GM13976 (cell line): ENCODE data around the gene STAT6.
"Not testable (repeated sequence)": the region's sequence is repeated elsewhere in the genome, so short reads cannot be mapped to it uniquely, and the experiment has no call there.

Experiments used
- DNase-seq: peaks from one replicate; pipeline ENCODE4 v3.0.0; 2012; ENCODE audit warnings: low spot score
- in situ Hi-C: fragments of 300-500 bp; cut with MboI; formaldehyde crosslinking; loops from one replicate; pipeline ENCODE4 v1.12.0; 2022; ENCODE audit warnings: low sequenced_read_pairs, mixed read lengths, inconsistent platforms; ENCODE audit not compliant: unreplicated experiment
- TF ChIP-seq, protein P1 (sequence below): IDR thresholded peaks from 2 replicates; pipeline ENCODE4 v1.5.1; 2012; ENCODE audit warnings: borderline replicate concordance, mild to moderate bottlenecking; ENCODE audit not compliant: insufficient read depth; ENCODE audit errors: extremely low read depth, missing control alignments, control extremely low read depth

The STAT6 gene

DNA sequence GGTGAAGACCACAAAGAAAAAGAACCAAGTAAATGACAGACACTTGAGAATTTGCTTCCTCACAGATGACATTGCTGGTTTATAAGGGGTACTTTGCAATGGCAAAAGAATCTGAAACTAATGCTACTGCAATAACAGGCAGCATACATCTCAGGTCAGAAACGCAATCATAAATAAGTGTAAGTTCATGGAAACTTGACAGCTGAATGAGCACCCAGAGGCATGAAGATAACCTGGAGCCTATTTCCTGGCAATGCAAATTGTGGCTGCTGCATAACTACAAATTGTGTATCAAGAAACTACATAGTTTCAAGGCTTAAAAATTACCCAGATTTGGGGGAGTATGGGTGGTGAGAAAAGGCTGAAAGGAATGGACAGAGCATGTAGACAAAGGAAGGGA lies 52.7 kb downstream of the STAT6 start:
- DNase-seq = no peak
- TF ChIP-seq, protein P1, sequence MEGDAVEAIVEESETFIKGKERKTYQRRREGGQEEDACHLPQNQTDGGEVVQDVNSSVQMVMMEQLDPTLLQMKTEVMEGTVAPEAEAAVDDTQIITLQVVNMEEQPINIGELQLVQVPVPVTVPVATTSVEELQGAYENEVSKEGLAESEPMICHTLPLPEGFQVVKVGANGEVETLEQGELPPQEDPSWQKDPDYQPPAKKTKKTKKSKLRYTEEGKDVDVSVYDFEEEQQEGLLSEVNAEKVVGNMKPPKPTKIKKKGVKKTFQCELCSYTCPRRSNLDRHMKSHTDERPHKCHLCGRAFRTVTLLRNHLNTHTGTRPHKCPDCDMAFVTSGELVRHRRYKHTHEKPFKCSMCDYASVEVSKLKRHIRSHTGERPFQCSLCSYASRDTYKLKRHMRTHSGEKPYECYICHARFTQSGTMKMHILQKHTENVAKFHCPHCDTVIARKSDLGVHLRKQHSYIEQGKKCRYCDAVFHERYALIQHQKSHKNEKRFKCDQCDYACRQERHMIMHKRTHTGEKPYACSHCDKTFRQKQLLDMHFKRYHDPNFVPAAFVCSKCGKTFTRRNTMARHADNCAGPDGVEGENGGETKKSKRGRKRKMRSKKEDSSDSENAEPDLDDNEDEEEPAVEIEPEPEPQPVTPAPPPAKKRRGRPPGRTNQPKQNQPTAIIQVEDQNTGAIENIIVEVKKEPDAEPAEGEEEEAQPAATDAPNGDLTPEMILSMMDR = no peak
- in situ Hi-C loops = no loop called here

DNA sequence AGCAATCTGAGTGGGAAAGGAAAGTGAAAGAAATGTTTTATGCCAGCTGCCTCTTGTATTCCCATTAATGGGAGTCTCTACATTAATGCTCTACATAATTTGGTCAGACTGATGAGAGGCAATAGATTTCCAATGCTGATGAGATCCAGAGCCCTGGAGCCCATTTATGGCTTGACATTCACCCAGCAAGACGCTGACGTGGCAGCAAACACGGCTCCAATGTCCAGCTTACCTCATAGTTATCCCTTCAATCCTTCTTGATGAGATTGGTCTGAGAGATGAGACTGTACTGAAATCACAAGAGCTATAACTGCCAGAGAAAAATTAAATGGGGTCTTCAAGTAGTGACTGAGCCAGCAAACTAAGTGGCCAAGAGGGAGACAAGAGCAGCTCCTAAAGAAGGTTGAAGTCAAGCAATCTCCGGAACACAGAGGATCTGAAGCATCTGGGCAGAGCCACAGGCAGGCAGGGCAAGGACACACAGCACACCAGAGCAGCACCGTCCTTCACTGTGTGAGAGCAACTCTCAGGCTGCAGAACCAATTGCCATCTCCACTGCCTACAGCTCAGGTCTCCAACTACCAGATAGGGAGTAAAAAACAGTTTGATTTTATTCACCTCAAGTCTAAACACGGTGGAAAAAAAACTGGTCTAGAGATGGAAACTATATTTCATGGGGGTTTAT lies 54.0 kb downstream of the STAT6 start:
- DNase-seq = no peak
- TF ChIP-seq, protein P1 = no peak
- in situ Hi-C loops = no loop called here

DNA sequence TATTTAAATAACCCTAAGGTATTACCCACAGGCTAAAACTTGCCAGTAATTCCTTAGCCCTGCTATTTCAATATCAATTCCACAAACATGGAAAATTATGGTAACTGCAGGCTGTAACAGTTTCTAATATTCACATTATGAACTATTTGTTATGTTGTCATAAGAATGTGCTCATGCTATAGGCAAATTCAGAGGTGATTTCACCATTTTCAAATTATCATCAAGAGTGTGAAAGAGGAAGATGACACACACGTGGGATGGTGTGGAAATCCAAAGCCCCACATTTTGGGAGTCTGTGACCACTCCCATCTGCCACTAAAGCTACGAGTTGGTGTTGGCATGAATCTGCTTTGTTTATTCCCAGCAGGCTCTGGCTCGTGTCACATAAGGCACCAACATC lies 55.3 kb downstream of the STAT6 start:
- no peak for DNase-seq
- TF ChIP-seq, protein P1 = no peak
- in situ Hi-C loops = no loop called here

DNA sequence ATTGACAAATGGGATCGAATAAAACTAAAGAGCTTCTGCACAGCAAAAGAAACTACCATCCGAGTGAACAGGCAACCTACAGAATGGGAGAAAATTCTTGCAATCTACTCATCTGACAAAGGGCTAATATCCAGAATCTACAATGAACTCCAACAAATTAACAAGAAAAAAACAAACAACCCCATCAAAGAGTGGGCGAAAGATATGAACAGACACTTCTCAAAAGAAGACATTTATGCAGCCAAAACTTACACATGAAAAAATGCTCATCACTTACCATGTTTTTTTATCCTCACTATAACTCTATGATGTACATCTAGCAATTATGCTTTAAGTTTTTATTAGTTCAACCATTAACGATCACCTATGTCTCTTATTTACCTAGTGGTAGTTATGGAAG lies 57.3 kb downstream of the STAT6 start:
- DNase-seq, in situ Hi-C loops: not testable (repeated sequence)

DNA sequence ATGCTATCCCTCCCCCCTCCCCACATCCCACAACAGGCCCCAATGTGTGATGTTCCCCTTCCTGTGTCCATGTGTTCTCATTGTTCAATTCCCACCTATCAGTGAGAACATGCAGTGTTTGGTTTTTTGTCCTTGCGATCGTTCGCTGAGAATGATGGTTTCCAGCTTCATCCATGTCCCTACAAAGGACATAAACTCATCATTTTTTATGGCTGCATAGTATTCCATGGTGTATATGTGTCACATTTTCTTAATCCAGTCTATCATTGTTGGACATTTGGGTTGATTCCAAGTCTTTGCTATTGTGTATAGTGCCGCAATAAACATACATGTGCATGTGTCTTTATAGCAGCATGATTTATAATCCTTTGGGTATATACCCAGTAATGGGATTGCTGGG lies 58.0 kb downstream of the STAT6 start:
- DNase-seq, in situ Hi-C loops: not testable (repeated sequence)

DNA sequence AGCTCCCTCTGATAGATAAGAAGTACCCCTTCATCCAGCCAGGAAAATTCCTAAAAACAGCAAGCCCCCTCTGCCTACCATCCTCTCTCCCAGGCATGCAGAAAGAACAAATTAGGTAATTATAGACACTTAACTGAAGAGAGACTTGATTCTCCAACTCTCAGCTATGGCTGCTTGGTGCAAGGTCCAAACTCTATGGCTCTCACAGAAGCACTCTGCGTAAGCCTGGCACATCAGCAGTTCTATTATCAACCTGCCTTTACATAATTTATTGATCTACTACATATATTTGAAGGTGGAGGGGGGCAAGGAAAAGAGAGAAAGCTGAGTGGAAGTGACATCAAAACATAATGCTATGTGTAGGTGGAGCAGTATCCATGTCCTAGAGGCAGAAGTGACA lies 60.2 kb downstream of the STAT6 start:
- TF ChIP-seq, protein P1 = no peak
- in situ Hi-C loops = no loop called here
- no peak for DNase-seq

DNA sequence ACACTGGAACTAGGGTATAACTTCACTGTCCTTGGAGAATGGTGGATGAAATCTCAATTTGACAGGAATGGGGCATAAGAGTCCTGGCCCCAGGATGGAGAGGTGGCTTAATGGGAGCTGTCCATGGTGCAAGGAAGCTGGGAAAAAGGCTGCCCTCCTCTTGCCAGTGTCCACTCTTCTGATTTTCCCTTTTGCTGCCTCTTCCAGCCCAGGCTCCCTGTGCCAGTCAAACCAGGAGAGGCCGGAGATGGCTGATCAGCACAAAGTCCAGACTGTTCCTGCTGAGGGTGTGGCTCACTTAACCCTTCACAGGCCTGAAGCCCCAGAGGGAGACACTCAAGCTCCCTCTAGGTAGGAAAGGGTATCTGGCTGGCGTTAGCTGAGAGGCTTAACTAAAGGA lies 61.3 kb downstream of the STAT6 start, which contains the start of gene MYO1A:
Gene MYO1A (minus strand): TSS at position 240 of the 400 bp plus-strand sequence. CDS start 1,806 bp downstream, outside the sequence.
- TF ChIP-seq, protein P1 = no peak
- in situ Hi-C loops = no loop called here
- DNase-seq = no peak

DNA sequence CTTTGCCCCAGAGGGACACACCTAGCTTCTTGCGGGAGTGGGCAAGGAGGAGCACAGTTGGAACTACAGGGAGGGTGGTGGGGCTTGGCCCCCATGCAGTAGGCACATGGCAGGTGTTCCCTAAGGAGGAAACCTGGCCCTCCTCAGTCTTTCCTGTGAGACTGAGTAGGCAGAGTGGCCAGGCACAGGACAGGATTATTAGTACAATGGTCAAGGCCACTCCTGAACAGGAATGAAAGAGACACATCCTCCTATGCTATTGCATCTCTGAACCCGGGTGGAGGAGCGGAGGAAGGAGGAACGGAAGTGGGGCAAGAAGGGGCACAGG lies 62.1 kb downstream of the STAT6 start:
- TF ChIP-seq, protein P1 = no peak
- in situ Hi-C loops = no loop called here
- DNase-seq = no peak
